SK-N-MC (cell line): ENCODE results near the gene DLX2.

Experiments used
- EZH2 ChIP-seq: fragments of 200-600 bp; sonication (generic); IDR thresholded peaks from one replicate; pipeline ENCODE4 v1.6.1; 2017; ENCODE audit warnings: antibody characterized with exemption
- FOXP2 ChIP-seq: optimal IDR thresholded peaks from 2 replicates; pipeline ENCODE3; 2011; ENCODE audit warnings: mild to moderate bottlenecking, moderate library complexity; ENCODE audit not compliant: insufficient read depth; ENCODE audit errors: extremely low read length, control extremely low read depth
- POLR2AphosphoS5 ChIP-seq: IDR thresholded peaks from 2 replicates; pipeline ENCODE4 v1.6.1; 2012; ENCODE audit warnings: mild to moderate bottlenecking, low read depth, low read length, borderline replicate concordance

- no peak for TF ChIP-seq EZH2
- no peak for TF ChIP-seq POLR2AphosphoS5
- no peak for TF ChIP-seq FOXP2
These were observed 44.0 kb downstream of the DLX2 start for GRCh38 chr2:172058660-172059059.
